OCI-LY1 (cell line): ENCODE measurements around the gene PDZRN4.

Source experiments
- CTCF ChIP-seq: fragments of 200-600 bp; sonication (generic), shearing (Covaris generic); IDR thresholded peaks from 2 replicates; pipeline ENCODE4 v1.5.1; 2017; ENCODE audit warnings: mild to moderate bottlenecking, antibody characterized with exemption, low read length, moderate library complexity, mixed read lengths
- EZH2 ChIP-seq: fragments of 200-600 bp; sonication (generic), shearing (Covaris generic); IDR thresholded peaks from 2 replicates; pipeline ENCODE4 v1.8.0; 2017; ENCODE audit warnings: borderline replicate concordance, mixed run types, mild to moderate bottlenecking, antibody characterized with exemption, low read length, moderate library complexity, mixed read lengths

- TF ChIP-seq CTCF (no peak), EZH2 (no peak)
These were observed 291.3 kb downstream of the PDZRN4 start for GRCh38 chr12:41479426-41479825.
